Measurements from ENCODE around the gene WRNIP1. TPM values are rescaled to one million over a fixed set of nuclear protein-coding genes. Genes with fewer than 3 reads are reported as not detected.

Gene WRNIP1
- total and polyA plus RNA-seq, 2 of the 4 experiments (the other 2 are of a cell fraction) = 43.7 to 47.1 TPM

DNA sequence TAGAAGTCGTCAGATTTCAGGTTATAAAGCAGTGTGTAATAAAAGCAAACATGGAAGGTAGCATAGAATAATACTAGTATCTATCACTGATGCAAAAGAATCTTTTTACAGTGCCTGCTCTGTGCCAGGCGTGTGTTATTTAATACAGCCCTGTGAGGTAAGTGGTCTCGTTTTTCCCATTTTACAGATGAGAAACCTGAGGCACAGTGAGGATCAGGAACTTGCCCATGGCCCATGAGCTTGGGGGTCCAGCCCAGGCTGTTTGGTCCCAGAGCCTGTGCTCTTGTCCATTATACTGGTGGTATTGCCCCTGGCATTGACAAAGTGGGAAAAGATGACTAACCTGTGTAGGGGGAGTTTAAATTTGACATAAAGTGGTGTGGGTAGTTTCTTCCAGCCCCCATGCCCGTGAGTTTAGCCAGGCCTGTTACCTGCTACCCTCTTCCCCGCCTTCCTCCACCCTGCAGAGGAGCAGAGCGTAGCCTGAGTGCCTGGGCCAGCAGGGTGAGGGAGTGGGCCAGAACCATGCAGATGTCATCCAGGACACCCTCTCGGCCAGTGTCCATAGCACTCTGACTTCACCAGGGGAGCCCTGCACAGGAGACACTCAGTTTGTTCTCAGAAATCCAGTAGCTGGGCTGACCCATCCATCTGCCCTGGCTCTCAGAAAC lies 16.6 kb downstream of the WRNIP1 start:
- no peak overlapping the region for H4K91ac ChIP-seq (ENCODE audit: insufficient read depth, low read depth, low read length)
- in situ Hi-C loops (cut with MboI; ENCODE audit: low sequenced_read_pairs) = no loop called here
- 100% methylated on average over 1 of the region's 7 CpGs; no CpG with 5 or more reads in 1 of the 2 experiments for WGBS, 2 experiments (ENCODE audit: extremely low coverage in 2 of 2, insufficient read length in 1 of 2)
- ATAC-seq (ENCODE audit: low read depth) (no peak), DNase-seq (no peak)
- H3K56ac ChIP-seq (ENCODE audit: extremely low read depth, insufficient read depth, low read length) = no peak overlapping the region
- intact Hi-C loops (cut with micrococcal nuclease) = no loop called here
- H3K14ac ChIP-seq (replicated peaks; ENCODE audit: low read depth, low read length) = no peak overlapping the region
- H3K4ac ChIP-seq (ENCODE audit: low read depth, low read length) = no peak overlapping the region
- H3K9me3 ChIP-seq (ENCODE audit: control insufficient read depth, insufficient read depth, low read length) = no peaks in the 10 kb centered on the region
- peaks cover 31% of the 10 kb centered on the region for H4K20me1 ChIP-seq (ENCODE audit: insufficient read depth, low read length)
- no peak overlapping the region for H2BK120ac ChIP-seq (ENCODE audit: low read depth, low read length)
- H2AFZ ChIP-seq (replicated peaks; ENCODE audit: low read length, poor library complexity) = no peak overlapping the region
- peaks cover 40% of the 10 kb centered on the region for H3K36me3 ChIP-seq (ENCODE audit: control insufficient read depth, insufficient read depth, low read length)
- no peak overlapping the region for H2BK15ac ChIP-seq (ENCODE audit: low read depth, low read length)
- ChIA-PET POLR2A (ENCODE audit: unreplicated experiment) (no interaction called here), CTCF (no interaction called here)
- no peak overlapping the region for H3K4me2 ChIP-seq (ENCODE audit: low read depth, low read length)
- no peaks in the 10 kb centered on the region for H3K27me3 ChIP-seq (ENCODE audit: control insufficient read depth, insufficient read depth, low read length)
- no TSS peak for BruUV-seq (replicated peaks)
- H3K4me1 ChIP-seq (ENCODE audit: control insufficient read depth, insufficient read depth, low read length) = peaks cover 9% of the 10 kb centered on the region
- peaks cover 27% of the 10 kb centered on the region for H3K9me1 ChIP-seq (ENCODE audit: insufficient read depth, low read length)
- no peak overlapping the region for H2BK20ac ChIP-seq (ENCODE audit: low read depth, low read length)
- H2AK9ac ChIP-seq (replicated peaks; ENCODE audit: low read depth, low read length, poor library complexity) = no peak overlapping the region
- TF ChIP-seq RAD21 (IDR thresholded peaks at IDR 0.05; ENCODE audit: low read length) (no peak), CEBPB (IDR thresholded peaks at IDR 0.05; ENCODE audit: low read depth, low read length) (no peak), RCOR1 (IDR thresholded peaks at IDR 0.05; ENCODE audit: insufficient replicate concordance, low read length) (no peak), CTCF (conservative IDR thresholded peaks at IDR 0.05; ENCODE audit: low read depth, low read length) (no peak), MAZ (IDR thresholded peaks at IDR 0.05; ENCODE audit: borderline replicate concordance, low read depth, low read length) (no peak), CHD1 (IDR thresholded peaks at IDR 0.05; ENCODE audit: low read depth, low read length) (no peak), NFE2L2 (IDR thresholded peaks at IDR 0.05; ENCODE audit: low read depth, low read length) (no peak), FOS (IDR thresholded peaks at IDR 0.05; ENCODE audit: low read depth, low read length) (no peak), ELK1 (IDR thresholded peaks at IDR 0.05; ENCODE audit: borderline replicate concordance, low read depth, low read length) (no peak), BHLHE40 (IDR thresholded peaks at IDR 0.05; ENCODE audit: low read depth, low read length) (no peak)
- no peak overlapping the region for H3K23ac ChIP-seq (ENCODE audit: low read depth, low read length)
- no peak overlapping the region for H3K27ac ChIP-seq (ENCODE audit: insufficient read depth, low read length)
- H2BK5ac ChIP-seq (ENCODE audit: low read depth, low read length, poor library complexity, severe bottlenecking) = no peak overlapping the region
- no peak overlapping the region for H3K9ac ChIP-seq (ENCODE audit: low read depth, low read length)
- H3K79me1 ChIP-seq (ENCODE audit: low read depth in 1 of 2, low read length in 2 of 2) = peaks cover 62 to 92% of the 10 kb centered on the region in 2 experiments; a peak in 3 of 4 replicates
- no peak overlapping the region for H2AK5ac ChIP-seq (ENCODE audit: low read depth, low read length)
- no peak overlapping the region for H4K5ac ChIP-seq (ENCODE audit: low read depth, low read length)
- H4K8ac ChIP-seq (ENCODE audit: low read depth in 2 of 2, low read length in 2 of 2) = no peak overlapping the region
- no peak overlapping the region for H3K4me3 ChIP-seq (ENCODE audit: insufficient read depth, low read depth, low read length)
- no peak overlapping the region for H3K18ac ChIP-seq (ENCODE audit: low read depth, low read length)
- dilution Hi-C loops (cut with HindIII; ENCODE audit: low sequenced_read_pairs, unreplicated experiment) = no loop called here

Data from IMR-90 (cell line).